NCI-H2227 (cell line): ENCODE data around the gene VRK1.
"Not testable (repeated sequence)": the region's sequence is repeated elsewhere in the genome, so short reads cannot be mapped to it uniquely, and the experiment has no call there.

Experiments
- DNase-seq: peaks from one replicate; lab custom pipeline; 2025; ENCODE audit not compliant: unreplicated experiment; lab: John Stamatoyannopoulos, UW

VRK1 gene

GRCh38 chr14:96874127-96874526 is 76.9 kb downstream of the VRK1 start:
- peak; percentile 36 for DNase-seq

GRCh38 chr14:96876747-96877146 is 79.6 kb downstream of the VRK1 start:
- no peak for DNase-seq

GRCh38 chr14:96881713-96882112 is 84.5 kb downstream of the VRK1 start:
- DNase-seq = no peak

- DNase-seq = not testable (repeated sequence)
Measured at GRCh38 chr14:96883974-96884373, 86.8 kb downstream of the VRK1 start.

GRCh38 chr14:96888158-96888557 is 91.0 kb downstream of the VRK1 start:
- peak; percentile 48 for DNase-seq

GRCh38 chr14:96888593-96888992 is 91.4 kb downstream of the VRK1 start:
- DNase-seq = peak; percentile 84

GRCh38 chr14:96889091-96889490 is 91.9 kb downstream of the VRK1 start:
- no peak for DNase-seq

GRCh38 chr14:96893966-96894622 is 96.9 kb downstream of the VRK1 start:
- DNase-seq = no peak

GRCh38 chr14:96894966-96895365 is 97.8 kb downstream of the VRK1 start:
- DNase-seq = no peak

GRCh38 chr14:96895658-96896271 is 98.6 kb downstream of the VRK1 start:
- no peak for DNase-seq

GRCh38 chr14:96897184-96897583 is 100.0 kb downstream of the VRK1 start:
- no peak for DNase-seq

- DNase-seq = no peak
Measured at GRCh38 chr14:96901227-96901626, 104.0 kb downstream of the VRK1 start.

GRCh38 chr14:96902004-96902403 is 104.8 kb downstream of the VRK1 start:
- DNase-seq = peak; percentile 26

GRCh38 chr14:96903444-96904023 is 106.4 kb downstream of the VRK1 start:
- no peak for DNase-seq

GRCh38 chr14:96904201-96904600 is 107.0 kb downstream of the VRK1 start:
- no peak for DNase-seq

- no peak for DNase-seq
Measured at GRCh38 chr14:96905065-96905464, 107.9 kb downstream of the VRK1 start.

- DNase-seq = peak; percentile 58
Measured at GRCh38 chr14:96905825-96906224, 108.6 kb downstream of the VRK1 start.

- DNase-seq = no peak
Measured at GRCh38 chr14:96906434-96906833, 109.3 kb downstream of the VRK1 start.

GRCh38 chr14:96909841-96910364 is 112.7 kb downstream of the VRK1 start:
- DNase-seq = no peak

GRCh38 chr14:96911499-96912149 is 114.4 kb downstream of the VRK1 start:
- DNase-seq = no peak

GRCh38 chr14:96914571-96915128 is 117.5 kb downstream of the VRK1 start:
- no peak for DNase-seq
